ENCODE measurements around the gene HS6ST3. TPM values are rescaled to one million over a fixed set of nuclear protein-coding genes. Genes with fewer than 3 reads are reported as not detected.

Gene HS6ST3
- total and polyA plus RNA-seq, 2 of the 13 experiments (the other 11 are each of a cell fraction or from before 2014, with no cell fraction given) = not detected

- no peaks in the 10 kb centered on the region for H4K20me1 ChIP-seq (ENCODE audit: insufficient read depth, low read length)
- H3K9me3 ChIP-seq (ENCODE audit: low read length) = no peaks in the 10 kb centered on the region
- BruUV-seq (replicated peaks) = no TSS peak
- FAIRE-seq (no peak), DNase-seq (ENCODE audit: low spot score) (no peak), ATAC-seq (no peak)
- H2AFZ ChIP-seq (ENCODE audit: low read length) = no peak overlapping the region
- no peak overlapping the region for H3K9ac ChIP-seq (ENCODE audit: insufficient read depth, low read depth, low read length)
- POLR2A ChIA-PET = no interaction called here
- H3K4me1 ChIP-seq (ENCODE audit: insufficient read depth, low read length) = no peaks in the 10 kb centered on the region
- no peaks in the 10 kb centered on the region for H3K27me3 ChIP-seq (ENCODE audit: control insufficient read depth in 1 of 2, insufficient read depth in 2 of 2, low read length in 2 of 2)
- WGBS (ENCODE audit: low lambda C conversion rate) = 31% methylated on average over 4 of the region's 4 CpGs
- H3K4me3 ChIP-seq (replicated peaks in 1 of 3; ENCODE audit: insufficient read depth in 1 of 3, low read depth in 2 of 3, low read length in 3 of 3) = no peak overlapping the region
- CTCF ChIA-PET (ENCODE audit: low intra/inter-chr PET ratio, low total read pairs) = no interaction called here
- H3K27ac ChIP-seq (ENCODE audit: extremely low read length, insufficient read depth, low read length) = no peak overlapping the region
- in situ Hi-C loops (cut with HindIII; ENCODE audit: extremely low pct_ligation_motif_present, low pct_unique_long_range_greater_than_20kb) (no loop called here), intact Hi-C loops (cut with micrococcal nuclease; ENCODE audit: unreplicated experiment) (no loop called here)
- H3K36me3 ChIP-seq (replicated peaks in 1 of 2; ENCODE audit: control insufficient read depth in 1 of 2, insufficient read depth in 2 of 2, low read length in 2 of 2) = no peaks in the 10 kb centered on the region
- TF ChIP-seq, protein P1, sequence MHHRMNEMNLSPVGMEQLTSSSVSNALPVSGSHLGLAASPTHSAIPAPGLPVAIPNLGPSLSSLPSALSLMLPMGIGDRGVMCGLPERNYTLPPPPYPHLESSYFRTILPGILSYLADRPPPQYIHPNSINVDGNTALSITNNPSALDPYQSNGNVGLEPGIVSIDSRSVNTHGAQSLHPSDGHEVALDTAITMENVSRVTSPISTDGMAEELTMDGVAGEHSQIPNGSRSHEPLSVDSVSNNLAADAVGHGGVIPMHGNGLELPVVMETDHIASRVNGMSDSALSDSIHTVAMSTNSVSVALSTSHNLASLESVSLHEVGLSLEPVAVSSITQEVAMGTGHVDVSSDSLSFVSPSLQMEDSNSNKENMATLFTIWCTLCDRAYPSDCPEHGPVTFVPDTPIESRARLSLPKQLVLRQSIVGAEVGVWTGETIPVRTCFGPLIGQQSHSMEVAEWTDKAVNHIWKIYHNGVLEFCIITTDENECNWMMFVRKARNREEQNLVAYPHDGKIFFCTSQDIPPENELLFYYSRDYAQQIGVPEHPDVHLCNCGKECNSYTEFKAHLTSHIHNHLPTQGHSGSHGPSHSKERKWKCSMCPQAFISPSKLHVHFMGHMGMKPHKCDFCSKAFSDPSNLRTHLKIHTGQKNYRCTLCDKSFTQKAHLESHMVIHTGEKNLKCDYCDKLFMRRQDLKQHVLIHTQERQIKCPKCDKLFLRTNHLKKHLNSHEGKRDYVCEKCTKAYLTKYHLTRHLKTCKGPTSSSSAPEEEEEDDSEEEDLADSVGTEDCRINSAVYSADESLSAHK (CRISPR knock-in tag; IDR thresholded peaks at IDR 0.05; ENCODE audit: borderline replicate concordance) = no peak
- TF ChIP-seq ZNF644 (CRISPR knock-in tag; IDR thresholded peaks at IDR 0.05; ENCODE audit: low read depth) (no peak), HNRNPUL1 (IDR thresholded peaks at IDR 0.05; ENCODE audit: low read depth, low read length) (no peak), ZNF570 (CRISPR knock-in tag; IDR thresholded peaks at IDR 0.05; ENCODE audit: borderline replicate concordance) (no peak), ZNF792 (CRISPR knock-in tag; IDR thresholded peaks at IDR 0.05) (no peak)
- TF ChIP-seq, protein P2, sequence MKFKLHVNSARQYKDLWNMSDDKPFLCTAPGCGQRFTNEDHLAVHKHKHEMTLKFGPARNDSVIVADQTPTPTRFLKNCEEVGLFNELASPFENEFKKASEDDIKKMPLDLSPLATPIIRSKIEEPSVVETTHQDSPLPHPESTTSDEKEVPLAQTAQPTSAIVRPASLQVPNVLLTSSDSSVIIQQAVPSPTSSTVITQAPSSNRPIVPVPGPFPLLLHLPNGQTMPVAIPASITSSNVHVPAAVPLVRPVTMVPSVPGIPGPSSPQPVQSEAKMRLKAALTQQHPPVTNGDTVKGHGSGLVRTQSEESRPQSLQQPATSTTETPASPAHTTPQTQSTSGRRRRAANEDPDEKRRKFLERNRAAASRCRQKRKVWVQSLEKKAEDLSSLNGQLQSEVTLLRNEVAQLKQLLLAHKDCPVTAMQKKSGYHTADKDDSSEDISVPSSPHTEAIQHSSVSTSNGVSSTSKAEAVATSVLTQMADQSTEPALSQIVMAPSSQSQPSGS (CRISPR knock-in tag; IDR thresholded peaks at IDR 0.05) = no peak
- H3K4me2 ChIP-seq (ENCODE audit: low read depth, low read length) = no peak overlapping the region
- no peaks in the 10 kb centered on the region for H3K79me2 ChIP-seq (ENCODE audit: insufficient read depth, low read length)
Measured at GRCh38 chr13:96398486-96398885, 308.6 kb downstream of the HS6ST3 start.
